ENCODE data around the gene KRTAP6-1. TPM values are rescaled to one million over a fixed set of nuclear protein-coding genes. Genes with fewer than 3 reads are reported as not detected.

The KRTAP6-1 gene
- not detected in 5 replicates for total RNA-seq (2022; extraction: Qiagen RNA extraction; ENCODE audit: low read depth)

GRCh38 chr21:30613836-30614235 lies at the start of gene KRTAP6-1:
Gene KRTAP6-1, minus strand, starts transcription at chr21:30613930. Its CDS starts 26 bp downstream, at chr21:30613904.

GRCh38 chr21:30642564-30642963 lies 28.8 kb upstream of the KRTAP6-1 start, which contains the start of gene KRTAP20-3:
Gene KRTAP20-3, plus strand, starts transcription at chr21:30642864.

GRCh38 chr21:30634906-30635305 lies 21.2 kb upstream of the KRTAP6-1 start, which contains the start of gene KRTAP20-2:
Gene KRTAP20-2, plus strand, starts transcription at chr21:30635206. Its CDS starts 58 bp downstream, at chr21:30635264.

GRCh38 chr21:30620522-30620921 lies 6.8 kb upstream of the KRTAP6-1 start, which contains the start of gene KRTAP20-4:
Gene KRTAP20-4, plus strand, starts transcription at chr21:30620627.

GRCh38 chr21:30616125-30616524 lies 2.4 kb upstream of the KRTAP6-1 start, which contains the start of gene KRTAP20-1:
Gene KRTAP20-1, plus strand, starts transcription at chr21:30616425. Its CDS starts 30 bp downstream, at chr21:30616455.

GRCh38 chr21:30600787-30601186 lies 12.9 kb downstream of the KRTAP6-1 start, which contains the start of gene KRTAP22-1:
Gene KRTAP22-1, plus strand, starts transcription at chr21:30601087.

GRCh38 chr21:30598802-30599201 lies 14.9 kb downstream of the KRTAP6-1 start, which contains the start of gene KRTAP6-2:
Gene KRTAP6-2, minus strand, starts transcription at chr21:30598902. Its CDS starts 28 bp downstream, at chr21:30598874.

GRCh38 chr21:30592140-30592539 lies 21.6 kb downstream of the KRTAP6-1 start, which contains the start of gene KRTAP6-3:
Gene KRTAP6-3, plus strand, starts transcription at chr21:30592440. Its CDS starts 6 bp downstream, at chr21:30592446.

GRCh38 chr21:30590297-30590696 lies 23.4 kb downstream of the KRTAP6-1 start, which contains the start of gene KRTAP22-2:
Gene KRTAP22-2, minus strand, starts transcription at chr21:30590397.

Other genes with a start within 250 kb of the KRTAP6-1 start
- not detected in 5 replicates for gene KRTAP13-2, start 241.7 kb downstream of the KRTAP6-1 start, total RNA-seq (2022; extraction: Qiagen RNA extraction; ENCODE audit: low read depth)
- not detected in 5 replicates for gene KRTAP13-1, start 217.9 kb downstream of the KRTAP6-1 start, total RNA-seq (2022; extraction: Qiagen RNA extraction; ENCODE audit: low read depth)
- gene KRTAP13-3, start 188.0 kb downstream of the KRTAP6-1 start, total RNA-seq (2022; extraction: Qiagen RNA extraction; ENCODE audit: low read depth): not detected in 5 replicates
- gene KRTAP13-4, start 183.7 kb downstream of the KRTAP6-1 start, total RNA-seq (2022; extraction: Qiagen RNA extraction; ENCODE audit: low read depth): not detected in 5 replicates
- not detected in 5 replicates for gene KRTAP15-1, start 173.7 kb downstream of the KRTAP6-1 start, total RNA-seq (2022; extraction: Qiagen RNA extraction; ENCODE audit: low read depth)
- gene KRTAP19-1, start 133.6 kb downstream of the KRTAP6-1 start, total RNA-seq (2022; extraction: Qiagen RNA extraction; ENCODE audit: low read depth): not detected in 5 replicates
- not detected in 5 replicates for gene KRTAP19-2, start 126.5 kb downstream of the KRTAP6-1 start, total RNA-seq (2022; extraction: Qiagen RNA extraction; ENCODE audit: low read depth)
- gene KRTAP19-3, start 121.9 kb downstream of the KRTAP6-1 start, total RNA-seq (2022; extraction: Qiagen RNA extraction; ENCODE audit: low read depth): not detected in 5 replicates
- not detected in 5 replicates for gene KRTAP19-4, start 116.8 kb downstream of the KRTAP6-1 start, total RNA-seq (2022; extraction: Qiagen RNA extraction; ENCODE audit: low read depth)
- not detected in 5 replicates for gene KRTAP19-5, start 111.8 kb downstream of the KRTAP6-1 start, total RNA-seq (2022; extraction: Qiagen RNA extraction; ENCODE audit: low read depth)
- gene KRTAP19-6, start 72.1 kb downstream of the KRTAP6-1 start, total RNA-seq (2022; extraction: Qiagen RNA extraction; ENCODE audit: low read depth): not detected in 5 replicates
- gene KRTAP19-7, start 52.6 kb downstream of the KRTAP6-1 start, total RNA-seq (2022; extraction: Qiagen RNA extraction; ENCODE audit: low read depth): not detected in 5 replicates
- not detected in 5 replicates for gene KRTAP22-2, start 23.5 kb downstream of the KRTAP6-1 start, total RNA-seq (2022; extraction: Qiagen RNA extraction; ENCODE audit: low read depth)
- gene KRTAP6-3, start 21.5 kb downstream of the KRTAP6-1 start, total RNA-seq (2022; extraction: Qiagen RNA extraction; ENCODE audit: low read depth): not detected in 5 replicates
- gene KRTAP6-2, start 15.0 kb downstream of the KRTAP6-1 start, total RNA-seq (2022; extraction: Qiagen RNA extraction; ENCODE audit: low read depth): not detected in 5 replicates
- not detected in 5 replicates for gene KRTAP22-1, start 12.8 kb downstream of the KRTAP6-1 start, total RNA-seq (2022; extraction: Qiagen RNA extraction; ENCODE audit: low read depth)
- not detected in 5 replicates for gene KRTAP20-1, start 2.5 kb upstream of the KRTAP6-1 start, total RNA-seq (2022; extraction: Qiagen RNA extraction; ENCODE audit: low read depth)
- not detected in 5 replicates for gene KRTAP20-4, start 6.7 kb upstream of the KRTAP6-1 start, total RNA-seq (2022; extraction: Qiagen RNA extraction; ENCODE audit: low read depth)
- not detected in 5 replicates for gene KRTAP20-2, start 21.3 kb upstream of the KRTAP6-1 start, total RNA-seq (2022; extraction: Qiagen RNA extraction; ENCODE audit: low read depth)
- gene KRTAP20-3, start 28.9 kb upstream of the KRTAP6-1 start, total RNA-seq (2022; extraction: Qiagen RNA extraction; ENCODE audit: low read depth): not detected in 5 replicates
- gene KRTAP21-3, start 104.8 kb upstream of the KRTAP6-1 start, total RNA-seq (2022; extraction: Qiagen RNA extraction; ENCODE audit: low read depth): not detected in 5 replicates
- not detected in 5 replicates for gene KRTAP21-2, start 133.3 kb upstream of the KRTAP6-1 start, total RNA-seq (2022; extraction: Qiagen RNA extraction; ENCODE audit: low read depth)
- gene KRTAP21-1, start 141.5 kb upstream of the KRTAP6-1 start, total RNA-seq (2022; extraction: Qiagen RNA extraction; ENCODE audit: low read depth): not detected in 5 replicates
- gene KRTAP8-1, start 199.3 kb upstream of the KRTAP6-1 start, total RNA-seq (2022; extraction: Qiagen RNA extraction; ENCODE audit: low read depth): not detected in 5 replicates
- gene KRTAP7-1, start 215.8 kb upstream of the KRTAP6-1 start, total RNA-seq (2022; extraction: Qiagen RNA extraction; ENCODE audit: low read depth): not detected in 5 replicates

Data from A549 treated with CpdA at 1 μM for 4 hours (cell line).